Measurements from ENCODE around the gene MYH3.

MYH3 gene

GRCh38 chr17:10612957-10613744 is 44.0 kb downstream of the MYH3 start:
- no peak for DNase-seq

GRCh38 chr17:10610884-10611283 is 46.2 kb downstream of the MYH3 start:
- no peak for DNase-seq

- no peak for DNase-seq
These were observed 48.9 kb downstream of the MYH3 start for GRCh38 chr17:10608244-10608643.

GRCh38 chr17:10606110-10606509 is 51.0 kb downstream of the MYH3 start:
- DNase-seq: no peak

- no peak for DNase-seq
These were observed 51.8 kb downstream of the MYH3 start for GRCh38 chr17:10605221-10605783.

- no peak for DNase-seq
These were observed 52.6 kb downstream of the MYH3 start for GRCh38 chr17:10604521-10604920.

GRCh38 chr17:10603931-10604330 is 53.2 kb downstream of the MYH3 start:
- no peak for DNase-seq

- DNase-seq: no peak
These were observed 56.5 kb downstream of the MYH3 start for GRCh38 chr17:10600571-10600970.

GRCh38 chr17:10598621-10599020 is 58.5 kb downstream of the MYH3 start:
- DNase-seq: no peak

GRCh38 chr17:10589553-10590145 is 67.5 kb downstream of the MYH3 start:
- DNase-seq: no peak

- no peak for DNase-seq
These were observed 71.6 kb downstream of the MYH3 start for GRCh38 chr17:10585529-10585928.

- DNase-seq: no peak
These were observed 73.3 kb downstream of the MYH3 start for GRCh38 chr17:10583834-10584233.

GRCh38 chr17:10579270-10579669 is 77.8 kb downstream of the MYH3 start:
- DNase-seq: no peak
